IPS-11a (cell line): Measurements from ENCODE around the gene MAP6D1.
A peak's percentile ranks its signal among the peaks of the same experiment; 100 is the strongest.

Experiments used
- H3K4me3 ChIP-seq: one replicate; pipeline ENCODE4 v1.5.1; 2013; ENCODE audit warnings: low read depth, low read length, control low read depth

Gene MAP6D1

GRCh38 chr3:183824761-183825455 lies 469 bp downstream of the MAP6D1 start:
- H3K4me3 ChIP-seq, result peak overlapping the region; percentile 58

DNA sequence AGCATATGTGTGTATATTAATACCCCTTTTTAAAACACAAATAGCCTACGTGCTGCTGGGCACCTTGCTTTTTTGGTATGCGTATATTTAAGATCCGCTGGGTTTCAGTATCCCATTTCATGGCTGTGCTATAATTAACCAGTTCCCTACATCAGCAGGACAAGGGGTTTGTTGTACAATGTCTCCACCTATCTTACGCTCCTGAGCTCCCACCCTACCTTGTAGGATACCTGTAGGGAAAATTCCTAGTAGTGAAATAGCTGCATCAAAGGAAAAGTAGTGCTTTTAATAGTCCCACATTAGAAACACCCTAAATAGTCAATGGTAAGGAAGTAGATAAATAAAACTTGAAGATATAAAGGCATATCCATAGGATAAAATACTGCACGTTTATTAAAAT lies 1.4 kb downstream of the MAP6D1 start:
- H3K4me3 ChIP-seq, result peak overlapping the region; percentile 58

DNA sequence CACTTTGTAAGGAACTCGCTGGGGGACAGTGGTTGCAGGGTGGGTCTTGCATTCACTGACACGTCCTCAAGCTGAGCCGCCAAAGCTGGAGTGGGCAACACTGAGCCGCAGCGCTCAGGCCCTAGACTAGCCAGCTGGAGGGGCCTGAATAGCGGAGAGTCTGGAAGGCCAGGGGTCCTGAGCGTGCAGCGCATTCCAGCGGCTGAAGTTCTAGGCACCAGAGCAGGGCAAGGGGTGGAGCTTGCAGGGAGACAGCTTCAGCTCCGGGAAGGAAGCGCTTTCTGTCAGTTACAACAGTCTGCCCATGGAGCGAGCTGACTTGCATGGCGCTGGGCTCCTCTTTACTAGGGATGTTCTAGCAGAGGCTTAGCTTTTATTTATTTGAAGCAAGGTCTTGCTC lies 2.7 kb downstream of the MAP6D1 start:
- H3K4me3 ChIP-seq, result no peak overlapping the region

DNA sequence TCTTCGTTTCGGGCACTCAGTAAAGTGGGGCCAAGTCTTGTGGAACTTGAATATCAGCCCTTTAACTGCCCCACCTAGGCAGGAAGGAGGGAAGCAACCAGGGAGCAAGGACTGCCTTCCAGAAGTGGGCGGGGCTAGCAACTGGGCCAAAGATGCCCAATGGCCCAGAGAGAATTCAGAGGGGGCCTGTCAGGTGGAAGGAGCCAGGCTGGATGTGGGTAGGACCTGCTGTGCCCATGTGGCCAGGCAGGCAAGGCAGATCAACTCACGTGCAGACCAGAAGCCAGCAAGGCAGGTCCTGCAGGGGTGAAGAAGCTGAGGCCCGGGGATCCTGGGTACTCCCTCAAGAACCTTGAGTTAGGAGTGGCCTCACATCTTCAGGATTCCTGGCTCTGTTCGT lies 5.5 kb downstream of the MAP6D1 start:
- no peak overlapping the region for H3K4me3 ChIP-seq

GRCh38 chr3:183818706-183819624 lies 6.4 kb downstream of the MAP6D1 start:
- no peak overlapping the region for H3K4me3 ChIP-seq

- no peak overlapping the region for H3K4me3 ChIP-seq
These were observed 7.2 kb downstream of the MAP6D1 start for GRCh38 chr3:183818041-183818620.

DNA sequence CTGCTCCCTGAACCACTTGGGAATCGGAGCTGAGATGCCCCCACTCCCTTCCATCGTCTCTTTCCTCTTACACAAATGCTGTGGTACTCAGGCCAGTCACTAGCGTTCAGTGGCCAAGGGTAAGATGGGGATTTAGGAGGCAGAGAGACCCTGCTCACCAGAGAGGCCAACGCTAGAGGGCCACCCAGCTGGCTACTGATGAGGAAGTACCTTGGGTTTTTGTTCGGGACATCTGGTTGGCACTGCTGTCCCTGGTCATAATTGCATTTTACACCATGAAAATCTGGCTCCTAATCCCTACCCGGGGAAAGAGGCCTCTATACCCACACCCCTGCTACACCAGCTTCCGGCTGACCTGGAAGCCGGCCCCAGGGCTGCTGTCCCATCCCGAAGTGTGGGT lies 7.7 kb downstream of the MAP6D1 start:
- no peak overlapping the region for H3K4me3 ChIP-seq

- H3K4me3 ChIP-seq, result no peak overlapping the region
These were observed 8.5 kb downstream of the MAP6D1 start for GRCh38 chr3:183816681-183817510.

- H3K4me3 ChIP-seq, result no peak overlapping the region
These were observed 9.4 kb downstream of the MAP6D1 start for GRCh38 chr3:183815951-183816475.

DNA sequence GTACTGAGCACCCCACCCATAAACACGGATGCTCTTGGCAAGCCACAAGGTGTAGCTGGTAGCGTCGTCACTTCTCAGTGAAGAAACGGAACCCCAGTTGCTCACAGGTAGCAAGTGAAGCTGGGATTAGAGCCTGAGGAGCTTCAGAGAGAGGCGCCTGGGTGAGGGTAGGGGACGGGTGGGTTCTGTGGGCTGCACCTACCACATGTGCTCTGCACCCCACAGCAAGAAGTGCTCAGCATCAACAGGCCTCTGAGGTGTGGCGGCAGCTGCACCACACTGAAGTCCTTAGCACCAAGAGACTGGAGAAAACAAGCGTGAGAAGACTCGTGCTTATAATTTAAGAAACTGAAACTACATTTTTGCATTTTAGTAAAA lies 9.8 kb downstream of the MAP6D1 start:
- no peak overlapping the region for H3K4me3 ChIP-seq

GRCh38 chr3:183814240-183814639 lies 11.1 kb downstream of the MAP6D1 start:
- no peak overlapping the region for H3K4me3 ChIP-seq

DNA sequence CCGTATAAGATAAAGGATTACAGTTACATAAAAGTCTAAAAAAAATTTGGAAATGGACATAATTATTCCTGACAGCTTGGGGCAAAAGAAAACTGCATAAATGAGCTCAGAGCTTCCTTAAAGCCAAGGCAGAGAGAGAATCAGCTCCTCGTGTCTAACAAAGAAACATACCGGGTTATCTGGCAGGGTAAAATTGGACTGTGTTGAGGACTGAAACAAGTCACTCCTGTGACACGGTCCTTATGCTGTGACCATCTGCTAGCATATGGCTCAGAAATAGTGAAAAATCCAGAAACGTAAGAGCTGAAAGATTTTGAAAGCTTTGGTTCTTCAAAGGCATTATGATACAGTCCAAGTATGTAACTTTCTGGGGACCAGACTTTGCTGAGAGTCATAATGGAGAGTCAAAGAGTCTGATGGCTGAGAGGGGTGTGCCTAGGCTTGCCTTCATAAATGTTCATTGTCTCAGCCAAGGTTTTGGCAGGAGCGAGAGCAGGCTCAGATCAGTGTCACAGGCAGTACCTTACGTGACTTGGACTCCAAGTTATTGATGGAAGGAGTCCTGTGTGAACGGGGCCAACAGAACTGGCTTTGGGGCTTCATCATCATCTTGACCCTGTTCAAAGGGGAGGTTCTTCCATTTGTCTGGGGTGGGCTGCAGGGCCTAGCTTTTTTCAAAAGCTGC lies 12.5 kb downstream of the MAP6D1 start:
- H3K4me3 ChIP-seq, result no peak overlapping the region

- H3K4me3 ChIP-seq, result no peak overlapping the region
These were observed 13.7 kb downstream of the MAP6D1 start for GRCh38 chr3:183811638-183812037.

- H3K4me3 ChIP-seq, result no peak overlapping the region
These were observed 14.5 kb downstream of the MAP6D1 start for GRCh38 chr3:183810643-183811594.

GRCh38 chr3:183809270-183809669 lies 16.1 kb downstream of the MAP6D1 start:
- H3K4me3 ChIP-seq, result no peak overlapping the region

GRCh38 chr3:183808355-183808754 lies 17.0 kb downstream of the MAP6D1 start:
- no peak overlapping the region for H3K4me3 ChIP-seq

- no peak overlapping the region for H3K4me3 ChIP-seq
These were observed 17.5 kb downstream of the MAP6D1 start for GRCh38 chr3:183807881-183808280.

GRCh38 chr3:183807209-183807728 lies 18.1 kb downstream of the MAP6D1 start:
- no peak overlapping the region for H3K4me3 ChIP-seq

- no peak overlapping the region for H3K4me3 ChIP-seq
These were observed 22.4 kb downstream of the MAP6D1 start for GRCh38 chr3:183802989-183803388.
